Osteocyte (in vitro differentiated cells): Measurements from ENCODE around the gene CUL1. TPM values are rescaled to one million over a fixed set of nuclear protein-coding genes. Genes with fewer than 3 reads are reported as not detected.

Experiments used
- DNase-seq: peaks from one replicate; pipeline ENCODE4 v3.0.0; 2021; ENCODE audit warnings: mixed read lengths; ENCODE audit not compliant: unreplicated experiment; ENCODE audit errors: extremely low spot score
- H3K27ac Mint-ChIP-seq: one replicate; pipeline ENCODE4 v1.8.0; 2021; ENCODE audit warnings: mild to moderate bottlenecking, mixed read lengths; ENCODE audit not compliant: unreplicated experiment
- H3K27me3 Mint-ChIP-seq: one replicate; pipeline ENCODE4 v1.8.0; 2021; ENCODE audit warnings: mixed read lengths; ENCODE audit not compliant: unreplicated experiment
- H3K36me3 Mint-ChIP-seq: one replicate; pipeline ENCODE4 v1.8.0; 2021; ENCODE audit warnings: mixed read lengths; ENCODE audit not compliant: unreplicated experiment
- H3K4me1 Mint-ChIP-seq: one replicate; pipeline ENCODE4 v1.8.0; 2021; ENCODE audit warnings: mixed read lengths; ENCODE audit not compliant: unreplicated experiment
- H3K4me3 Mint-ChIP-seq: one replicate; pipeline ENCODE4 v1.8.0; 2021; ENCODE audit warnings: mild to moderate bottlenecking, moderate library complexity, mixed read lengths; ENCODE audit not compliant: unreplicated experiment
- H3K9me3 Mint-ChIP-seq: one replicate; pipeline ENCODE4 v1.8.0; 2021; ENCODE audit warnings: mixed read lengths; ENCODE audit not compliant: unreplicated experiment
- total RNA-seq: library from RNA; stranded (reverse); gene quantifications from 2 replicates; pipeline ENCODE4 v1.2.1, GENCODE V29; 2021
- TF ChIP-seq, protein P1 (sequence below): fragments of 200-600 bp; sonication (generic); IDR thresholded peaks from 2 replicates; pipeline ENCODE4 v1.5.0; 2021; ENCODE audit warnings: antibody characterized with exemption, mild to moderate bottlenecking, moderate library complexity

Gene CUL1
- total RNA-seq, 1 donor from 2014 or later: 45.6 TPM

- TF ChIP-seq, protein P1, sequence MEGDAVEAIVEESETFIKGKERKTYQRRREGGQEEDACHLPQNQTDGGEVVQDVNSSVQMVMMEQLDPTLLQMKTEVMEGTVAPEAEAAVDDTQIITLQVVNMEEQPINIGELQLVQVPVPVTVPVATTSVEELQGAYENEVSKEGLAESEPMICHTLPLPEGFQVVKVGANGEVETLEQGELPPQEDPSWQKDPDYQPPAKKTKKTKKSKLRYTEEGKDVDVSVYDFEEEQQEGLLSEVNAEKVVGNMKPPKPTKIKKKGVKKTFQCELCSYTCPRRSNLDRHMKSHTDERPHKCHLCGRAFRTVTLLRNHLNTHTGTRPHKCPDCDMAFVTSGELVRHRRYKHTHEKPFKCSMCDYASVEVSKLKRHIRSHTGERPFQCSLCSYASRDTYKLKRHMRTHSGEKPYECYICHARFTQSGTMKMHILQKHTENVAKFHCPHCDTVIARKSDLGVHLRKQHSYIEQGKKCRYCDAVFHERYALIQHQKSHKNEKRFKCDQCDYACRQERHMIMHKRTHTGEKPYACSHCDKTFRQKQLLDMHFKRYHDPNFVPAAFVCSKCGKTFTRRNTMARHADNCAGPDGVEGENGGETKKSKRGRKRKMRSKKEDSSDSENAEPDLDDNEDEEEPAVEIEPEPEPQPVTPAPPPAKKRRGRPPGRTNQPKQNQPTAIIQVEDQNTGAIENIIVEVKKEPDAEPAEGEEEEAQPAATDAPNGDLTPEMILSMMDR: no peak
- no peaks in the 10 kb centered on the region for H3K27me3 Mint-ChIP-seq
- H3K36me3 Mint-ChIP-seq: peaks cover 72% of the 10 kb centered on the region
- no peak for DNase-seq
- H3K4me3 Mint-ChIP-seq: no peak overlapping the region
- no peaks in the 10 kb centered on the region for H3K4me1 Mint-ChIP-seq
- no peak overlapping the region for H3K27ac Mint-ChIP-seq
- H3K9me3 Mint-ChIP-seq: peaks cover 5% of the 10 kb centered on the region
Observed at GRCh38 chr7:148790131-148790726, 91.5 kb downstream of the CUL1 start.

DNA sequence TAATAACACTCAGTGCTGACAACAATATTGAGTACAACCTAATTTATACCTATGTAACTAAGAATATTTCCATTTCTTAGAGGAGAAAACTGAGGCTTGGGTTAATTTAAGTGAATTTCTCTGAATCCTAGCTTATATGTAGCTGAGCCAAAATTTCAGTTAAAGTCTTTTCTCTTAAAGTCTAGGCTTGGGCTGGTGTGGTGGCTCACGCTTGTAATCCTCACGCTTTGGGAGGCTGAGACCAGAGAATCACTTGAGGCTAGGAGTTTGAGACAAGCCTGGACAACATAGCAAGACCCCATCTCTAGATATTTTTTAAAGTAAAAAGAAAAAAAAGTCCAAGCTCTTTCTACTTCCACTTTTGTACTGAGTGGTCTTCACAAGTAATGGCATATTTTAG lies 92.1 kb downstream of the CUL1 start:
- peaks cover 68% of the 10 kb centered on the region for H3K36me3 Mint-ChIP-seq
- TF ChIP-seq, protein P1: no peak

DNA sequence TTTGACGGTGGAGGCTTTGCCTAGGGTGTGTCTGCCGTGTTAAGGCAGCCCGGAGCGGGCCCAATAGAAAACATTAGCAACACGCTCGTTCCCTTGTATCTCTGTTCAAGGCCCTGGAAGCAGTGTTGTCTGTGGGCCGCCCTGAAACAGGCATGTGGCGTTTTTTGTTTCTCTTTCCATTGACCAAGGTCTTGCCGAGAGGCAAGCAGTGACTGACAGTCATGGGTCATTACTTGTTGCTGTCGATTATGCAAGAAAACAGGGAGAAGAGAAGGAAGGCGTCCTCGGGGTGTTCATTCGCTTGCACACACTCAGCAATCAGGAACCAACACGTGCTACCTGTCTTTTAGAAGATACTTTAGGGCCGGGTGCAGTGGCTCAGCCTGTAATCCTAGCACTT lies 92.8 kb downstream of the CUL1 start:
- no peak for DNase-seq
- peaks cover 5% of the 10 kb centered on the region for H3K9me3 Mint-ChIP-seq
- H3K27ac Mint-ChIP-seq: no peak overlapping the region
- H3K4me1 Mint-ChIP-seq: no peaks in the 10 kb centered on the region
- H3K4me3 Mint-ChIP-seq: no peak overlapping the region
- TF ChIP-seq, protein P1: no peak
- no peaks in the 10 kb centered on the region for H3K27me3 Mint-ChIP-seq
- H3K36me3 Mint-ChIP-seq: peaks cover 69% of the 10 kb centered on the region

More for the DNA sequence above, 92.1 kb downstream of the CUL1 start:
- Mint-ChIP-seq H3K27ac (no peak overlapping the region), H3K9me3 (peaks cover 5% of the 10 kb centered on the region), H3K4me1 (no peaks in the 10 kb centered on the region), H3K4me3 (no peak overlapping the region), H3K27me3 (no peaks in the 10 kb centered on the region)
- DNase-seq: no peak

DNA sequence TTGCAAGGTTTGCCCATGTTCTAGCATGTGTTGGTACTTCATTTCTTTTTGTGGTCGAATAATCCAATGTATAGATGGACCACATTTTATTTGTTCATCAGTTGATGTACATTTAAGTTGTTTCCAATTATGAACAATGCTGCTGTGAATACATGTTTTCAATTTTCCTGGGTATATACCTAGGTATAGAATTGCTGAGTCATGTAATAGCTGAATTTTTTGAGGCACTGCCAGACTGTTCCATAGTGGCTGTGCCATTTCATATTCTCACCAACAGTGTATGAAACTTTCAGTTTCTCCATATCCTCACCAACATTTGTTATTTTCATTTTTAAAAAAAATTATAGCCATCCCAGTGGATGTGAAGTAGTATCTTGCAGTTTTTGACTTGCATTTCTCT lies 94.9 kb downstream of the CUL1 start:
- Mint-ChIP-seq H3K36me3 (peaks cover 71% of the 10 kb centered on the region), H3K9me3 (peaks cover 5% of the 10 kb centered on the region), H3K27ac (peak overlapping the region; percentile 25), H3K27me3 (no peaks in the 10 kb centered on the region), H3K4me3 (no peak overlapping the region), H3K4me1 (no peaks in the 10 kb centered on the region)
- TF ChIP-seq, protein P1: no peak
- DNase-seq: no peak

GRCh38 chr7:148794476-148794875 lies 95.8 kb downstream of the CUL1 start:
- Mint-ChIP-seq H3K9me3 (peaks cover 5% of the 10 kb centered on the region), H3K4me3 (no peak overlapping the region), H3K27me3 (no peaks in the 10 kb centered on the region), H3K27ac (no peak overlapping the region), H3K4me1 (no peaks in the 10 kb centered on the region), H3K36me3 (peaks cover 71% of the 10 kb centered on the region)
- DNase-seq: no peak
- TF ChIP-seq, protein P1: no peak
